ENCODE data around the gene KIF1A.
A peak's percentile ranks its signal among the peaks of the same experiment; 100 is the strongest.
"Not testable (repeated sequence)": the region's sequence is repeated elsewhere in the genome, so short reads cannot be mapped to it uniquely, and the experiment has no call there.

The KIF1A gene

GRCh38 chr2:240698852-240699561 lies 121.0 kb downstream of the KIF1A start:
- DNase-seq: not testable (repeated sequence)

GRCh38 chr2:240696469-240696868 lies 123.5 kb downstream of the KIF1A start:
- not testable (repeated sequence) for DNase-seq

- DNase-seq: not testable (repeated sequence)
Measured at GRCh38 chr2:240695593-240695992, 124.4 kb downstream of the KIF1A start.

- not testable (repeated sequence) for DNase-seq
Measured at GRCh38 chr2:240694304-240694703, 125.7 kb downstream of the KIF1A start.

DNA sequence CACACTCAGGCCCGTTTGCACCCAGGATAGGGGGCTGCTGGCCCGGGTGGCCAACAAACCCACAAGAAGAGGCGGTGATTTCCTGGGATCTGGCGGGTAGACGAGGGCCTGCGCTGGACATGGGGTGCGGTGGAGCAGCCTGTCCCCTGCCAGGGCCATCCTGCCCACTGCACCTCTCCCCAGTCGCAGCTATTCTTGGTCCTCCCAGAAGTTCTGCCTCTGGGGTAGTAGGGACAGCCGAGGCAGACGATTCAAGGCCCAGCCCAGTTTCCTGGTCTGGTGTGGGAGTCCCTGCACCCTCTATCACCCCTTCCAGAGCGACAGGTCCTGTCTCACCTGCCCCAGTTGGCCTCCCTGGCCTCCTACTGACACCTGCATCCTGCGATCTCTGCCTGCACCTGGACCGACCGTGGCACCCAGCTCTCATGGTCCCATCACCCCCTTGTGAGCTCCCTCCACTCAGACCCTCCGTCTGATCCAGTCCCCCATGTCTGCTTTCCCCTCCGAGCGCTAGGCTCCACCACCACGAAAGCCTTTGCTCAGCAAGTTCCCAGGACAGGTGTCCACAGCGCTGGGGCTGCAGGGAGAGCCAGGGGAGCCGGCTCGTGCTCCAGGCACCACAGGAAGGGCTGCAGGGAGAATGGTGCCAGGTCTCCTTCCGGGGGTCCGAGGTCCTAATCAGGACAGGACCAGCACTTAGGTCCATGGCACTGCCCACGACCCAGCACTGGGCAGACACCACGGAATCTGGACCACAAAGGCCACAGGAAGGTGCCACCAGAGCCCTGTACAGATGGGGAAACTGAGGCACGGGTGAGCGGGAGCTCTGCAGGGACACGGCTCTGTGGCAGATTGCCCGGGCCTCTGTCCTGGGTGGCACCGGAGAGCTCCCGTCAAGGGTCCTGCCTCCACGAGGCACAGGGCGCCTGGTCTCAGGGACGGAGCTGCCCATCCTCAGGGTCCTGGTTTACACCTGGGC lies 127.1 kb downstream of the KIF1A start:
- DNase-seq: not testable (repeated sequence)

DNA sequence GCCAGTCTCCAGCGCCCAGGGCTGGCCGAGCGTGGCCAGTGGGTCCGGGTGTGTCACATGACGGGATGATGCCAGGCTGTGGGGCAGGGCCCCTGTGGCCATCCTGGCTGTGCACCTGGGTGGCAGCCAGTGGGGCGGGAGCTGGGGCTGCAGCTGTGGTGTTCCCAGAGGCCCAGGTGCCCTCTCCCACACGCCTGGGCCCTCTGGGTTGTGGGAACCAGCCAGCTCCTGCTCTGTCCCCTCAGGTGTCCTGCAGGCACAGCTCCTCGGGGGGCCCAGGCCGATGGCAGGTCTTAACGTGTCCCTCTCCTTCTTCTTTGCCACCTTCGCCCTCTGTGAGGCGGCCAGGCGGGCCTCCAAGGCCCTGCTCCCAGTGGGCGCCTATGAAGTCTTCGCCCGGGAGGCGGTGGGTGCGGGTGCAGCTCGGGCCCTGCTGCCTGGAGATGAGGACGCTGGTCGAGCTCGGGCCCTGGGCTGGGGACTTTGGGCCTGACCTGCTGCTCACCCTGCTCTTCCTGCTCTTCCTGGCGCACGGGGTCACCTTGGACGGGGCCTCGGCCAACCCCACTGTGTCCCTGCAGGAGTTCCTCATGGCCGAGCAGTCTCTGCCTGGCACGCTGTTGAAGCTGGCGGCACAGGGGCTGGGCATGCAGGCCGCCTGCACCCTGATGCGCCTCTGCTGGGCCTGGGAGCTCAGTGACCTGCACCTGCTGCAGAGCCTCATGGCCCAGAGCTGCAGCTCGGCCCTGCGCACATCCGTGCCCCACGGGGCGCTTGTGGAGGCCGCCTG lies 128.2 kb downstream of the KIF1A start, which contains the start of gene AQP12A:
AQP12A (plus strand) TSS at position 236 of the 790 bp plus-strand sequence; CDS start at position 284, 48 bp downstream.
- DNase-seq: not testable (repeated sequence)

- DNase-seq: not testable (repeated sequence)
Measured at GRCh38 chr2:240691075-240691427, 129.0 kb downstream of the KIF1A start.

GRCh38 chr2:240690421-240691074 lies 129.5 kb downstream of the KIF1A start:
- DNase-seq: not testable (repeated sequence)

DNA sequence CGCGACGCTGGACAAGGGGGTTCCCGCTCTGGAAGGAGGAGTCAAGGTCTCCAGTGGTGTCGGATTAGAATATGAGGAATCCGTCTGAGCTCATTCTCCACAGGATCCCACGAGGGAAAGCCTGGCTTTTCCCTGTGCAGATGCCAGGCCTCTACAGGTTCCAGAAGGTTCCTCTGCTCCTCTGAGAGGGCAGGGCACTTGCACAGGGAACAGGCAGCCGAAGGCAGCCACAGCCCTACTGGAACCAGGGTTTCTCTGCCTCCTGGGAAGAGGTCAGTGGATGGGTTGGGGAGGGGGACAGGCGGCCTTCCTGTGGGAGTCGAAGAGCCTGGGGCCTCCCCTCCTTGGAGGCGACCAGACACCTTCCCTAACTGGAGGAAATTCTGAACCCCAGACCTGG lies 130.0 kb downstream of the KIF1A start:
- no peak for DNase-seq

GRCh38 chr2:240688553-240688919 lies 131.5 kb downstream of the KIF1A start:
- no peak for DNase-seq

DNA sequence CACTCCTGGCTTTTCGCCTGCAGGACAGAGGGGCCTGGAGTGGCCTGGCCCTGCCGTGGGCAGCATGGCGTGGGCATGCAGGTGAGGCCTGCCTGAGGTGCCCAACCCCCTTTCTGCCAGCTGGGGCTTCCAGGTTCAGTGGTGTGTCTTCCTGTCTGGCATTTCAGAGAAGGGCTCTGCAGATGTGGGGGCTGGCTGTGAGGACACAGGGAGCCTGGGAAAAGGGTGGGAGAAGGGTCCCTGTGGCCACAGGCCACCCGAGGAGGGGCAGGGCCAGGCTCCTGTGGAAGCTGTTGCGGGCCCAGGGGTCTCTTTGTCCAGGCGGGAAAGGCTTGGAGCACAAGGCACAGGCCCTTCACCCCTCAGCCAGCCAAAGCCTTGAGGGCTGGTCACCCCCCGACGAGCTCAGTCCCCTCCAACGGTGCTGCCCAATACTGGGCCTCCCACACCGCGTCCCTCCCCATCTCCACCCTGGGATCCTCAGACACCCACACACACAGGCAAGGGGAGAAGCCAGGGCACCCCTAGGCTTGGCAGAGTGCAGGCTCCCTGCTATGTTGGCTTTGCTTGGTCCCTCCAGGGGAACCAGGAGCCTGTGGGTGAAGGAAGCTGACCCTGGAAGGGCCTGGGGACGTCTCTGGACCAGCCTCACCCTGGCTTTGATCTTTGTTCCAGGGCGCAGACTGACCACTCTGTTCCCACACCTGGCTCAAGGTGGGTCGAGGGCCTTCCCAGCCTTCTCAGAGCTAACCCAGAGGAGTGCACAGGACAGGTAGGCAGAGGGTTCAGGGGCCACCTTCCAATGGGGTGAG lies 132.1 kb downstream of the KIF1A start:
- DNase-seq: no peak

DNA sequence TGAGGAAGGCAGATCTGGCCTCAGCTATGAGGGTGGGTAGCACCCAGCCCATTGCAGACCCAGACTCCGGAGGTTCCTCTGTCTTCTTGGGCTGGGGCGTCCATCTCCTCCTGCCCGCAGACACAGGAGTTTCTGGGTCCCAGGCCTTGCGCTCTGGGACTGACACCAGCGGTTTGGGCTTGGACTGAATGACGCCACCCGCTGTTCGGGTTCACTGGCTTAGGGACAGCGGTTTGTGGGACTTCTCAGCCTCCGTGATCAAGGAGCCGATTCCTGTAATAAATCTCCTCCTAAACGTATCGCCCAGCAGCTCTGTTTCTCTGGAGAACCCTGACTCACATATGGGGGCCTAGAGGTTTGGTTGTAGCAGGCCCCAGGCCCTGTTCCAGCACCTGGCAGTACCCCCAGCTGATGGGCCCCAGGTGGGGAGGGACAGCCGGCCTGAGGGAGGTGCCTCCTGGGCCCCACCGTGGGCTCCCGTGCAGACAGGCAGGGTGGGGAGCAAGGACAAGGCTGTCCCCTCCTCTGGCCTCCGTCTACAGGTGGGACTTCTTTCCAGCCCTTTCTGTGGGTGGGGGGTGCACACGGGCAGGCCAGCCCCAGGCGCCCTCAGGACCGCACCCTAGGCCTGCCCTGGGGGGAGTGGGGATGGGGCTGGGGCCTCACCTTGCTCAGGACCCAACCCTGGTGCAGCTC lies 132.8 kb downstream of the KIF1A start:
- DNase-seq: no peak

DNA sequence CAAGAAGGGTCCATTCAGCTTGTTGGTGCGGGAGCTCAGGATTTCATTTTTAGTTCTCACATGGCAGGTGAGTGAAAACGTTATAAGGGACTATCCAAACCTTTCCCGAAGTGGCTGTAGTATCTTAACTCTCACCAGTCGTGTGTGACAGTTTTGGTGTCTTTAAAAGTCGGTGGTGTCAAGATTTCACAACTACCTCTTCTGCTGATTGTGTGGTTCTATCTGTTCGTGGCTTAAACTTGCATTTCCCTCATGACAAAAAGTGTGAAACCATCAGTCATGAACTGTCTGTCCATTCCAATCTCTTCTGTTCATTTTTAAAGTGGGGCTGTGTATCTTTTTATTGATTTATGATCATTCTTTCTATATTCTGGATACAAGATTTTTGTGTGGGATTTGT lies 133.6 kb downstream of the KIF1A start:
- DNase-seq: no peak

DNA sequence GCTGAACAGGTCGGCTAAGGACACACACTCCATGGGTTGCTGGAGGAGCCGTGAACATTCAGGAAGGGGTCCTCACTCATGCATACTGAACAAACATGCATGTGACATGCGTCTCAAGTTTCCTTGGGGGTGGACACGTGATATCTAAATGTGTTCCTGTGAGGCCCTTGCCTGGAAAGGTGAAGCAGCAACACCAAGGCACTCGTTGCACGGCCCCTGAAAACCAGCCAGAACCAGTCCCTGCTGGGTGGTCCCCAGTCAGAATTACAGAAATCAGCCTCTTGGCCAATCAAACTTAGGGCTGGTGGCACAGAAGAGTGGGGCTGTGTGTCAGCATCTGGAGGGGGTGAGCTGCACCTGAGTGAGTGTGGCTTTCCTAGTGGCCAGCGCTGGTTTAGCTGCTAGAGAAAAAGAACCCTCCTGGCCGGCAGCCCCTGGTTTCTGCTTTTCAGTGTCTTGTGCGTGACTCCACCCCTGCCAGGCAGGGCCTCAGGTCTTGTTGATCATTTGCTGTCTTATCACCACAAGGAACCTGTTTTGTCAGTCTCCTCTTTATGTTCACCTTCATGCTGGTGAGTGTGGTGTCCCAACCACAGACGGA lies 134.1 kb downstream of the KIF1A start:
- peak; percentile 70 for DNase-seq

DNA sequence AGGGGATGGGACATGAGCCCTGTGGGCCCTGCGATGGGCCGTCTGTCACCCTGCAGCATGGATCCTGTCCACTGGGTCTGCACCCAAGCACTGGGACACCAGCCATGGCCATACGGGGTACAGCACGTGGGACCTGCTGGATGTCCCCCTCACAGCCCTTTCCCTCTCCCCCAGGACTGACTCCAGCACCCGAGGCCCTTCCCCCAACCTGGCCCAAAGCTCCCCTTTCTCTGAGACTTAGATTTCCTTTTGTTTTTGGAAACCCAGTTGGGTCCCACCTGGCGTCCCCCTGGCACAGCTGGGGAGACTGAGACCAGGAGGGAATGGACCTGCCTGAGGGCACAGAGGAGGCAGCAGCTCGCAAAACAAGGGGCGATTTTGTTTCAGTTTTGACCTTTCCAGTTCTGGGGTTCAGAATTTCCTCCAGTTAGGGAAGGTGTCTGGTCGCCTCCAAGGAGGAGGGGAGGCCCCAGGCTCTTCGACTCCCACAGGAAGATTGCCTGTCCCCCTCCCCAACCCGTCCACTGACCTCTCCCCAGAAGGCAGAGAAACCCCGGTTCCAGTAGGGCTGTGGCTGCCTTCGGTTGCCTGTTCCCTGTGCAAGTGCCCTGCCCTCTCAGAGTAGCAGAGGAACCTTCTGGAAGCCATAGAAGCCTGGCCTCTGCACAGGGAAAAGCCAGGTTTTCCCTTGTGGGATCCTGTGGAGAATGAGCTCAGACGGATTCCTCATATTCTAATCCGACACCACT lies 135.9 kb downstream of the KIF1A start:
- not testable (repeated sequence) for DNase-seq

- DNase-seq: not testable (repeated sequence)
Measured at GRCh38 chr2:240683329-240683979, 136.6 kb downstream of the KIF1A start.

DNA sequence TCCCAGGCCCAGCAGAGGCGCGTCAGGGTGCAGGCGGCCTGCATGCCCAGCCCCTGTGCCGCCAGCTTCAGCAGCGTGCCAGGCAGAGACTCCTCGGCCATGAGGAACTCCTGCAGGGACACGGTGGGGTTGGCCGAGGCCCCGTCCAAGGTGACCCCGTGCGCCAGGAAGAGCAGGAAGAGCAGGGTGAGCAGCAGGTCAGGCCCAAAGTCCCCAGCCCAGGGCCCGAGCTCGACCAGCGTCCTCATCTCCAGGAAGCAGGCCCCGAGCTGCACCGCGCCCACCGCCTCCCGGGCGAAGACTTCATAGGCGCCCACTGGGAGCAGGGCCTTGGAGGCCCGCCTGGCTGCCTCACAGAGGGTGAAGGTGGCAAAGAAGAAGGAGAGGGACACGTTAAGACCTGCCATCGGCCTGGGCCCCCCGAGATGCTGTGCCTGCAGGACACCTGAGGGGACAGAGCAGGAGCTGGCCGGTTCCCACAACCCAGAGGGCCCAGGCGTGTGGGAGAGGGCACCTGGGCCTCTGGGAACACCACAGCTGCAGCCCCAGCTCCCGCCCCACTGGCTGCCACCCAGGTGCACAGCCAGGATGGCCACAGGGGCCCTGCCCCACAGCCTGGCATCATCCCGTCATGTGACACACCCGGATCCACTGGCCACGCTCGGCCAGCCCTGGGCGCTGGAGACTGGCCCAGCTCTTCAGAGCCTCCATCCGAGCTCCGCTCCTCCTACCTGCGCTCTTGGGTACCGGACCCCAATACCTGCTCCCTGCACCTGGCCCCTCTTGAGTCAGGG lies 137.4 kb downstream of the KIF1A start, which contains the start of gene AQP12B:
AQP12B (minus strand) TSS at position 455 of the 794 bp plus-strand sequence; CDS start at position 407, 48 bp downstream.
- not testable (repeated sequence) for DNase-seq

DNA sequence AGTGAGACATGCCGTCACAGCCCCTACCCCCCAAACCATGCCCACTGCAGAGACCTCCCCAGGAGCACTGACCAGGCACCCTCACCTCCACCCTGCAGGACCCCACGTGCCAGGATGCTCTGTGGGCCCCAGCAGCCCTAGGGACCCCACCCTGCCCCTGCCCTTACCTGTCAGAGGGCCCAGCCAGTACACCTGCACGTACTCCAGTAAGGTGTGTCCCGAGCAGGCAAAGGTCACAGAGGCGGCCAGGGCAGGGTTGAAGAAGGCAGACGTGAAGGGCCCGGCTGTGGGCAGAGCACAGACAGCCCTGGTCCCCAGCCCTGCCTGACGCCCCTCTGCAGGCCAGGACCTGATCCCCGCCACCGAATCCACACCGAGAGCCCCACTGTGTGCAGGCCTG lies 139.8 kb downstream of the KIF1A start:
- not testable (repeated sequence) for DNase-seq

Measured in NCI-H510A (cell line).